Measurements from ENCODE around the gene ACP4.
"Not testable (repeated sequence)": the region's sequence is repeated elsewhere in the genome, so short reads cannot be mapped to it uniquely, and the experiment has no call there.

ACP4 gene

DNA sequence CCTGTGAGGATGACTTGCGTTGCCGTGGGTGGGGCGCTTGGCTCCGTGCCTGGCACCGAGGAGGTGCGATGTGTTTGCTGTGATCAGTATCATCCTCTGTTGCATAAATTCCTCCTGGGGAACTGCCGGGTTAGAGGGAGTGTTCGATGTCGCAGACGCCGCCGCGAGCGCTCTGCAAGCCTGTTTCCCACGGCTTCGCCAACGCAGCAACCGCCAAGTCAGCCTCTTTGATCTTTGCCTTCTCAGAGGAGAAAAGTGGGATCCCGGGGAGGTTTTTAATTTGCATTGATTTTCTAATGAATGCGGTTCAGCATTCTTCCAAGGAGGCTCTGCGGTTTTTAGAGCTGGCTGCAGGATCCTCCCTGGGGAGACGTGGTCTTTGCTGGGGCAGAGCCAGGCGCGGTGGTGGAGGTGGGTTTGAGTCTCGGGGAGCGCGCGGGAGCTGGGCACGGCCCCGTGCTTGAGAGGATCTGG, 12.3 kb upstream of the ACP4 start:
- DNase-seq: peak; percentile 42

DNA sequence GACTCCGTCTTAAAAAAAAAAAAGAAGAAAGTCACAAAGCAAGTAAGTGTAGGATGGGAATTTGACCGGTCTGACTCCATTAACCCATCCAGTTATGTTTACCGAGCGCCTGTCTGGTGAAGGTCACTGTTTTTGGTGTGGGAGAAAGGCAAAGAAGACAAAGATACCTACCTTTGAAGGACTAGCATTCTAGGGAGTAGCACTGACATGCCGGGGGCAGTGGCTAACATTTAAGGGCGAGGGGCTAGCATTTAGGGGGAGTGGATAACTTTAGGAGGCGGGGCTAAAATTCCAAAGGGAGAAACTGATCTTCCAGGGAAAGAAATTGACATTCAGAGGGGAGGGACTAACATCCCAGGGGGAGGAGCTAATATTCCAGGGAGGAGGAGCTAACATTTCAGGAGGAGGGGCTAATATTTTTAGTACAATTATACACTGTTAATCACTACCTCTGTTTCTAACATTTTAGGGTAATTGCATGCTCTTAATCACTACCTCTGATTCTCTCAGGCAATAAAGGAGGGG, 11.2 kb upstream of the ACP4 start:
- DNase-seq: no peak

DNA sequence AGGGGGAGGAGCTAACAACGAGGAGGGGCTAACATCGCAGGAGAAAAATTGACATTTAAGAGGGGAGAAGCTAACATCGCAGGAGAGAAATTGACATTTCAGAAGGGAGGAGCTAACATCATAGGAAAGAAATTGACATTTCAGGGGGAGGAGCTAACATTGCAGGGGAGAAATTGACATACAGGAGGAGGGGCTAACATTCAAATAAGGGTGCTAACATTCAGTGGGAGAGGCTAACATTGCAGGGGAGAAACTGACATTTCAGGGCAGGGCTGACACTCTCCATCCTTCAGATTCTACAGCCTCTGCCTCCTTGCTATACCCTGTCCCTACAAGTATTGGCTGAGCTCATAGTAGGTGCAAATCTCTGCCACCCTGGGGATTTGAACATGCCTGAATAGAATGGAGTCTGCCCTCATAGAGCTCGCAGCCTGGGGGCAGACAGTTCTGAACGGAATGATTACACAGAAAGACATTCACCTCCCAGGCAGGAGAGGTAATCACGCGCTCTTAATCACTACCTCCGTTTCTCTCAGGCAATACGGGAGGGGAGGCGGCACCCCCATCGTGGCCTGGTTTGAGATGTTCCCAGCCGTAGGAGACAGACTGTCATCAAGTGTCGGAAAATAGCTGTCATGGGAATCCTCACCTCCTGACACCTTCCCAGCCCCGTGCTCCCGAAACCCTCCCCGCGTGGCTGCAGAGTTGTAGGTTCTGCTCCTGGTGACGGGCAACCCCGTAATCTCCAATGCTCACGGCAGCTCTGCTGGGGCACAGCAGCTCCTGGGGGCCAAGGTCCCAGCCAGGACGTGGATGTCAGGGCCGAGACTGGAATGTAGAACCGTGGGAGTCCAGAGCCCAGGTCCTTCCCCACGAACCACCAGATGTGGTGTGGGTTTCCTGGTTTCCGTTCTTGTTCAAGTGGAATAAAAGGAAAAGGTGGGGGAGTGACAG, 10.4 kb upstream of the ACP4 start:
- DNase-seq: no peak

DNA sequence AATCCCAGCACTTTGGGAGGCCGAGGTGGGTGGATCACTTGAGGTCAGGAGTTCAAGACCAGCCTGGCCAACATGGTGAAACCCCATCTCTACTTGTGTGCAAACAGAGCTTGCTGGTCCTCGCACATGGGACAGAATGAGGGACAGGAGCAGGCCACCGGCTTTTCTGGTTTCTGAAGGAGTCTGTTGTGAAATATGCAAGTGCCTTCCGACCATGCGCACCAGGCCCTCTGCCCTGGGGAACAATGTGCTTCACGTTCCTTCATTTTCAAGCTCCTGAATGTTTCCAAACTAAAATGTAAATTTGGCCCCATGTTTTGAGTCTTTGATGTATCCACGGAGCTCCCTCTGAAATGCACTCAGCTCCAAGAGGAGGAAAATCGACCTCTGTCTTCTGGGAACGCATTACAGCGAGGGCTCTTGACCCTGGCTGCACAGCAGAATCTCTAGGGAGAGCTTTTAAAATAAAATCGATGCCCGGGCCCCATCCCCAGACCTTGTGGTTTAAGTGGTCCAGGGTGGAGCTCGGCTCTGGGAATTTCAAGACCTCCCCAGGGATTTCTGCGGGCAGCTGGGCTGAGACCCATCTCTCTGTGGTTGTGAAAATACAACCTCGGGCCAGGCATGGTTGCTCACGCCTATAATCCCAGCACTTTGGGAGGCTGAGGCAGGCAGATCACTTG, 9.3 kb upstream of the ACP4 start:
- DNase-seq: no peak

DNA sequence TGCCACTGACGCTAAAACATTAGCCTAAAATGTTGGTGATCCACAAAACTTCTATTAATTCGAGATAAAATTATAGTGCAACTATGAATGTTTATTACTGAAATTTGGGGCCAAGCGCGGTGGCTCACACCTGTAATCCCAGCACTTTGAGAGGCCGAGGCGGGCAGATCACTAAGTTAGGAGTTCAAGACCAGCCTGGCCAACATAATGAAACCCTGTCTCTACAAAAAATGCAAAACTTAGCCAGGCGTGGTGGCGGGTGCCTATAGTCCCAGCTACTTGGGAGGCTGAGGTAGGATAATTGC, 6.4 kb upstream of the ACP4 start:
- not testable (repeated sequence) for DNase-seq

DNA sequence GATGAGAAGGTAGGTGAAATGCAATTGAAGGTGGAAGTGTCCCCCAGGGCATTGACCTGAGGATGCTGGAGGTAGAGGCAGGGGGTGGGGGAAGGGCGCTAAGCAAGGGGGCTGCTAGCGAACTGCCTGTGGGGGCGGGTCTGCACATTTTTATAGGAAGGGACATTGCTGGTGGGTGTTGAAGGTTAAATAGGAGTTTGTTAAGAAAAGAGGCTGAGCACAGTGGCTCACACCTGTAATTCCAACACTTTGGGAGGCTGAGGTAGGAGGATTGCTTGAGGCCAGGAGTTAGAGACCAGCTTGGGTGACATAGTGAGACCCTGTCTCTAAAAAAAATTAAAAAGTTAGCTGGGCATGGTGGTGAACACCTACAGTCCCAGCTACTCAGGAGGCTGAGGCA, 5.5 kb upstream of the ACP4 start:
- no peak for DNase-seq

DNA sequence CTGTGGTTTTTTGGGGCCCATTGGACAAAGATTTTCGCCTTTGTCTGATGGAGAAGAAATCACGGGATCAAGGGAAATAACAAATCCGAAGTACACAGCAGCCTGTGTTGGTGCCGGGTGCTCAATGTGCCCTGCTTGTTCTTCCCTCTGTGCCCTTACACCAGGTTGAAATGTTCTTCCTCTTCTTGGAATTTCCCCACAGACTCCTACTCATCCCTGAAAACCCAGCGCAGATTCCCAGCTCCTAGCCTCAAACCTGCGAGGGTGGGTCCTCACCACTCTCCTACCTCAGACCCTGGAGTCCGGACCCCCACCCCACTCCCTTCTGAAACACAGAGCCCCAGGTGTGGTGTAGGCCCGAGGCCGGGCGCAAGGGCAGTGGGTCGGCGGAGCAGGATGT, 4.9 kb upstream of the ACP4 start:
- no peak for DNase-seq

DNA sequence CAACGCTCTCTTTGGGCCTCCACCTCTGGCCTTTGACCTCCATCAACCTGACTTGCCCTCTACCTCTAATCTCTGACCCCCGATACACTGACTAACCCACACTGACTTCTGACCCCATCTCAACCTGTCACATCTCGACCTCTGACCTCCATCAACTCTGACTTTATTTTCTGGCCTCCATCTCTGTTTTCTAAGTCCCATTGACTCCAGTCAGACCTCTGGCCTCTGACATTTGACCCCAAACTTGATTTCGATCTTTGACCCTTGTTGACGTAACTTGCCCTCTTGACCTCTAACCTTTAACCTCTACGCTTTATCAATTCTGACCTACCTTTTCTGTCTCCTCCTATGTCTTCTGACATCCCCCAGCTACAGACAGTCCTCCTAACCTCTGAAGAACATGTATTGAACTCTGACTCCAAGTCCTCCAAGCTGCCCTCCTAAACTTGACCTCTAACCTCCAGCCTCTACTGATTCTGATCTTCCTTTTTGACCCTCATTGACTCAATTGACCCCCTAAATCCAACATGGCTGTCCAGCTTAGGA, 780 bp downstream of the ACP4 start:
- no peak for DNase-seq

DNA sequence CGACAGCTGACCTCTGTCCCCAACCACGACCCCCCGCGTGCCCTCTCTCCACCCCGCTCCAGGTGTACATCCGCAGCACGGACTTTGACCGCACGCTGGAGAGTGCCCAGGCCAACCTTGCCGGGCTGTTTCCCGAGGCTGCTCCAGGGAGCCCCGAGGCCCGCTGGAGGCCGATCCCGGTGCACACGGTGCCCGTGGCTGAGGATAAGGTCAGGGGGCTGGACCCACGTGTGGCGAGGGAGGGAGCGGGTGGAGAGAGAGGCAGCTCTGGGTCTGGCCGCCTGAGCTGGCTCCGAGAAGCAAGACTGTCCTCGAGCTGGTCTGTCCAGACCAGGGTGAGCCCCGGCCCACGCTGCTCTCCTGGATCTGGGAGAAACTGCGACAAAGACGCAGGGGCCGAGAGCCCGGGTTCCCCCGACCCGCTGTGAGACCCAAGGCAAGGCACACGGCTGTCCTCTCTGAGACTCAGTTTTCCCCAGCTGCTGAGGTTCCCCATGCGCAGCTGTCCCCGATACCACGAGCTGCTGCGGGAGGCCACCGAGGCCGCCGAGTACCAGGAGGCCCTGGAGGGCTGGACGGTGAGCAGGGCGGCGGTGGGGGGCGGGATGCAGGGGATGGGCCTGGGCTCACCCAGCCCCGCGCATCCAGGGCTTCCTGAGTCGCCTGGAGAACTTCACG, 1.5 kb downstream of the ACP4 start:
- no peak for DNase-seq

DNA sequence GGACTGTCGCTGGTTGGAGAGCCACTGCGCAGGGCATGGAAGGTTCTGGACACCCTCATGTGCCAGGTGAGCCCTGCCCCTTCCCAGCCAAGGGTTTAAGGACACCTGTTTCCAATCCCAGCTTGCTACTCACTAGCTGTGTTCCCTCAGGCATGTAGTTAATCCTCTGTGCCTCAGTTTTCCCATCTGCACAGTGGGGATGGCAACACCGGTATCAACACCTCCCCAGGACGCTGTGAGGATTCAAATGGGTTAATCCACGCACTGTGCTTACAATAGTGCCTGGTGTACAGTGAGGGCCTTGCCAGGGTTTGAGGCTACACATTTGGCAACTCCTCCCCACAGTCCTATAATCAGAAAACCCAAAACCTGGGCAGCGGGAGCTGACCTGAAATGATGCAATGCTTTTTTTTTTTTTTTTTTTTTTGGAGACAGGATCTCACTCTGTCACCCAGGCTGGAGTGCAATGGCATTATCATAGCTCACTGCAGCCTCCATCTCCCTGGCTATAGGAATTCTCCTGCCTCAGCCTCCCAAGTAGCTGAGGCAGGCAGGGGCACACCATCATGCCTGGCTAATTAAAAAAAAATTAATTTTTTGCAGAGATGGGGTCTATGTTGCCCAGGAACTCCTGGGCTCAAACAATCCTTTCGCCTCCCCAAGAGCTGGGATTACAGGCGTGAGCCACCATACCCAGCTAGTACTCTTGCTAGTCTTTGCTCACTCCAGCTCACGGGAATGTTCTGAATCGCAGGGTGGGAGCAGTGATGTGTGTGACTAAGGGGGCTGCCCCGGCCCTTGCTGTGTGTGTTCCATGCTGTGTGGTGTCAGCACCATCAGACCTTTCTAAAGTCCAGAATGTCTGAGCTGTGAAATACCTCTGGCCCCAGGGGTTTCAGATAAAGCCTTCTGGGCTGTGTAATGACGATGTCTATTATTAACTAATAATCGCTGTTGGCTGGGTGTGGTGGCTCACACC, 2.3 kb downstream of the ACP4 start:
- no peak for DNase-seq

DNA sequence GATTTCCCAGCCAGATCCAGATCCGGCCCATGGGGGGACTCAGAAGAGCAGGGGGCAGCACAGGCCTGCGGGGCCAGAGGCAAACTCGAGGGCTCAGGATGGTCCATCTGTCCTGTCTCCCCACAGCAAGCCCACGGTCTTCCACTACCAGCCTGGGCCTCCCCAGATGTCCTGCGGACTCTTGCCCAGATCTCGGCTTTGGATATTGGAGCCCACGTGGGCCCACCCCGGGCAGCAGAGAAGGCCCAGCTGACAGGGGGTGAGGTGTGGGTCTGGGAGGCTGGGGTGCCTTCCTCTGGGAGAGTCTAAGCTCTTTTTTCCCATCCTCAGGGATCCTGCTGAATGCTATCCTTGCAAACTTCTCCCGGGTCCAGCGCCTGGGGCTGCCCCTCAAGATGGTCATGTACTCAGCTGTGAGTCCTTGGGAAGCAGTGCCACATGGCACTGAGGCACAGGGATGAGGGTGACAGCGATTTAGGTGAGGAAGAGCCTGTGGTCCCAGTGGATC, 3.4 kb downstream of the ACP4 start:
- DNase-seq: no peak

DNA sequence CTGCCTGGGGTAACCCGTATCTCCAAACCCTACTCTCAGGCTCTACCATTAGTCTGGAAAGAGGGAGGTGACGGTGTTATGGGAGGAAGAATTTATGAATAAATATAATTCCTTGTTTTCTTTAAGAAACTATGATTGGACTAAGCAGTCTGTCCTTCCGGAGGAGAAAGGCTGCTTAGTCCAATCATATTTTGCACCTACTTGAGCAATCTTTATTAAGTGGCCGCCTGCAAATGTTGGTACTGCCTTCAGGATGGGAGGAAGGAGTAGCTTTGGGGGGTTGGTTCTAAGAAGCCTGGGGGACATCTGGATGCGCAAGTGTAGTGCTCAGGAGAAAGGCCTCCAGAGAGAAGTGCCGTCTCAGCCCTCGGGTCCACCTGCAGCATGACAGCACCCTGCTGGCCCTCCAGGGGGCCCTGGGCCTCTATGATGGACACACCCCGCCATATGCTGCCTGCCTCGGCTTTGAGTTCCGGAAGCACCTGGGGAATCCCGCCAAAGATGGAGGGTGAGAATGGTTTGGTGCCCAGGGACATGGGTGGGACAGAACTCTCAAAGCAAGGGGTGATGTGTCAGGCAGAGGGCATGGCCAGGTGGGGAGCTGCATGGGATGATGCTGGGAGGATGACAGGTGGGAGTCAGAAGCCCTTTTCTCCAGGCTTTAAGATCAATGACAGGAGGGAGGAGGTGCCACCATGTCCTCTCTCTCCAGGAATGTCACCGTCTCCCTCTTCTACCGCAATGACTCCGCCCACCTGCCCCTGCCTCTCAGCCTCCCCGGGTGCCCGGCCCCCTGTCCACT, 4.1 kb downstream of the ACP4 start:
- peak; percentile 53 for DNase-seq

DNA sequence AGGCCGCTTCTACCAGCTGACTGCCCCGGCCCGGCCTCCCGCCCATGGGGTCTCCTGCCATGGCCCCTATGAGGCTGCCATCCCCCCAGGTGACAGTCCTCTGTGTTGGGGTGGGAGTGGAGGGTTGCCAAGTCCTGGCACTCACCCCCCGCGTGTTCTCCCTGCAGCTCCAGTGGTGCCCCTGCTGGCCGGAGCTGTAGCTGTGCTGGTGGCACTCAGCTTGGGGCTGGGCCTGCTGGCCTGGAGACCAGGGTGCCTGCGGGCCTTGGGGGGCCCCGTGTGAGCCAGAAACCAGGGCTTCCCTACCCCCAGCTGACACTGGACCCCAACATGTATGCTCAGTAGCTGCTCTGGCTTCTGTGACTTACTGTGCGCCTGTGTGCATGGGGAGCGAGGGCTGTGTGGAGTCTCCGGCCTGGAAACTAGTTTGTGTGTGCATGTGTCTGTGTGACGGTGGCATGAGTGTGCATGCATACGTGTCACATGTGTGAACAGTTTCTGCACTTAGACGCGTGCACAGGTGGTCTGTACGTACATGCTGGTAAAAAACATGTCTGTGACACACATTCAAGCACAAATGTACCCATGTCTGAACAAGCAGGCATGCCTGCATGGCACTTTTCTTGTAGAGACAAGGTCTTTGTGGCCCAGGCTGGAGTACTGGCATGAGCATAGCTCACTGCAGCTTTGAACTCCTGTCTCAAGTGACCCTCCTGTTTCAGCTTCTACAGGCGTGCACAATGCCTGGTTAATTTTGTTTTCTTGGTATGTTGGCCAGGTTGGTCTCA, 4.9 kb downstream of the ACP4 start:
- DNase-seq: peak; percentile 57

DNA sequence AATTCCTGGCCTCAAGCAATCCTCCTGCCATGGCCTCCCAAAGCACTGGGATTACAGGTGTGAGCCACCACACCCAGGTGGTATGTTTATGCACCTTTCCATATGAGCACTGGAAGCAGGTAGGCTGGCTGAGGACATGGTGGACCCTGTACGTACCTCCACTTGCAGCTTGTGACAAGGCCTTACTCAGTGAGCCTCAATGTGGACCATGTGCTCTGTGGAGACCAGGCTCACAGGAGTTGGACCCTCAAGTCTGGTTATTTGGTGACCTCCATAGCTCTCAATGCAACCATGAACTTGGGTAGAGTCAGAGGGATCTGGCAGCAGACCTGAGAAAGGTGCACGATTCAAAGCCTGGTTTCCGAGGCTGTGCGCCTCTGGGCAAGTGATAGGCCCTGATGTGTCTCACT, 5.5 kb downstream of the ACP4 start:
- no peak for DNase-seq

DNA sequence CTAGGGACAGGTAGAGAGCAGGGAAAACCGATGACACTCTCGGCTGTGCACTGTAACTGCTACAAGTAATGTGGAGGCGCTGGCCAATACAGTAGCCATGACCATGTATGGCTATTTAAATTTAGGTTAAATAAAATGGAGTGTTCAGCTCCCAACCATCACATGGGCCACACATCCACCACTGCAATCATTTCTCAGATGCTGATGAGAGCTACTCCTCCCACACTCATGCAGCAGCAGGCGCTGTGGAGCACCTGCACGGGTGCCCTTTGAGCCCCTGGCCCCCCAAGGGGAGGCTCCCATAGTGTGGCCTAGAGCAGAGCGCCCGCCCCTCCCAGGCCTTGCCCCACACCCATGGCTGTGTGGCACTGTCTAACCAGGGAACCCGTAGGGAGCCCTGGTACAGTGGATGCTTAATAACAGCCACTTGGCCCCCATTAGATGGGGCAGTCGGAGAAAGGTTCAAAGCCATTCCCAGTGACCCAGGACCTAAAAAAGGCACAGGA, 6.0 kb downstream of the ACP4 start:
- no peak for DNase-seq

DNA sequence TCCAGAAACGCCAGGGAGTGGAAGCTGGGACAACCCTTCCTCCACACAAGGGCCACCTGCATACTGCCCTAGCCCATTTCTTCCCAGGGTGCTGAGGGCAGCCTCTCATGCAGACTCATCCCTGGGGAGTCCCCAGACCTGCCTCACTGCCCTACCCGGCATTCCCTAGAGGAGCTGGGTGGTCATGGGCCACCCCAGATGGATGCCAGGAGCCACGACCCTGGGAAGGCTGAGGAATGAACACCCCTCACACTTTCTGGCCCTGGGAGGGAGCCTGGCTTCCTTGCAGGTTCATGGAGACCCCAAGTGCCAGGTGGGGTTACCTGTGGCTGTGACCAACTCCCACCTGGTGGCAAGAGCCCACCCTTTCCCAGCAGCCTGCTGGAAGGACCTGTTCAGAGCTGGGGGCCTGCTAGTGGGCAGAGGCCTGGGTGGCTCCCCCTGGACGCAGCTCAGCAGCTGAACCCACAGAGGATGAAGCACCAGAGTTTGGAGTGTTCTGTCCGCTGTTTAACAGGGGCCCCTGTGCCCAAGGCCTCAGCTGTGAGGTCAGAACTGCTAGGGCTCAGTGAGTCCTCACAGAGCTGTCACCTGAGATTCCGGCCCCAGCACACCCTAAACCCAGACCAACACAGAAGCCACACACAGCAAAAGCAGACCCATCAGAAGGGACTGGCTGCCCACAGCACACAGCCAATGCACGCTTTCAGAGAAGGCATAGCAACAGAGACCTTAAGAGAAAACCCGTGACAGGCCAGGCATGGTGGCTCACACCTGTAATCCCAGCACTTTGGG, 6.6 kb downstream of the ACP4 start:
- DNase-seq: no peak

DNA sequence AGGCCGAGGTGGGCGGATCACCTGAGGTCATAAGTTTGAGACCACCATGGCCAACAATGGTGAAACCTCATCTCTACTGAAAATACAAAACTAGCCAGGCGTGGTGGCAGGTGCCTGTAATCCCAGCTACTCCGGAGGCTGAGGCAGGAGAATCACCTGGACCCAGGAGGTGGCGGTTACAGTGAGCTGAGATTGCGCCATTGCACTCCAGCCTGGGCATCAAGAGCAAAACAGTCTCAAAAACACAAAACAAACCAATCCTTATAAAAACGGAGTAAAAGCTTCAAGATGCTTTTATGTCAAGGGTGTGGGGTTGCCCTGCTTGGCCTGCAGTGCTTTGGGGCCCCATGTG, 7.2 kb downstream of the ACP4 start:
- DNase-seq: no peak

DNA sequence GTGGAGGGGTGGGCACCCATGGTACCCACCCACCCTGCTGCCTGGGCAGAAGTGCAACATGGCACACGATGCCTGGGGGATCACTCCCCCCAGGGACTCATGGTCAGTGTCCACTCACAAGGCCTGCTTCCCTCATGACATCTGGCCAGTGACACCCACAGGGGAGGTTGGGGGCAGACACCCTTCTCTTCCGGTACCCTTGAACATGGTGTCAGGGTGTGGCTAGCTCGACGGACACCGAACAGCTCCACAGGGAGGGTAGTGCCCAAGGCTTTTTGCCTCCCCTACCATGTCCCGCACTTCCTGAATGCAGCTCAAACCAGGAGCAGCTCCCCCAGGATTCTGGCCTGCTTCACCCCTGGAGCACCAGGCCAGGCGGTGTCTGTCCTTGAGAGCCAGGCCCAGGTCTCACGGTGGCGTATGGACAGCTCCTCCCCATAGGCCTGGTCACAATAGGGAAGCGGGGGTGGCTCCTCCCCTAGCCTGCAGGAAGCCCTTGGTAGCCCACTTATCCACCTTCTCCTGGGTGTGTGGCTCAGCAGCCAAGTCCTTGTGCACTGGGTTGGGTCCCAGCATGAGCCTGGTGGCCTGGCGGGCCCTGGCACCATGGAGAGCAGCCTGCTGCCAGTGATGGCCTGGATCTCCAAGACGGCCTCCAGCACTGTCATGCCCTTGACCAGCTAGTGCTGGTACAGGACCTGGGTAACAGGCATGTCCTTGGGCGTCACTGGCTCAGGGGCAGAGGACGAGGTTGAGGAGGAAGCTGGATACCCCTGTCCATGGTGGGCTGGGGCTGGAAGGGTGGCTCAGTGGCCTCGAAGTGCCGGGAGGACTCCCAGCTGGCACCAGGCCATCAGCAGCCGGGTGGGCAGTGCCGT, 7.8 kb downstream of the ACP4 start:
- no peak for DNase-seq
